Endodermal cell (in vitro differentiated cells): ENCODE results near the gene LRSAM1. TPM values are rescaled to one million over a fixed set of nuclear protein-coding genes. Genes with fewer than 3 reads are reported as not detected.
"Not testable (repeated sequence)": the region's sequence is repeated elsewhere in the genome, so short reads cannot be mapped to it uniquely, and the experiment has no call there.

Experiments
- DNase-seq: peaks from one replicate; pipeline ENCODE4 v3.0.0-alpha.2; 2017
- H3K27ac ChIP-seq: 2 replicates; pipeline ENCODE4 v1.5.1; 2013; ENCODE audit warnings: mild to moderate bottlenecking, low read depth, low read length, moderate library complexity
- H3K27me3 ChIP-seq: 2 replicates; pipeline ENCODE4 v1.6.1; 2013; ENCODE audit warnings: mild to moderate bottlenecking, low read length, moderate library complexity; ENCODE audit not compliant: insufficient read depth, control insufficient read depth, poor library complexity, severe bottlenecking
- H3K36me3 ChIP-seq: 2 replicates; pipeline ENCODE4 v1.7.0; 2013; ENCODE audit warnings: mild to moderate bottlenecking, low read length, moderate library complexity; ENCODE audit not compliant: control insufficient read depth, insufficient read depth
- H3K4me1 ChIP-seq: one replicate; pipeline ENCODE4 v1.7.0; 2013; ENCODE audit warnings: low read length; ENCODE audit not compliant: control insufficient read depth, insufficient read depth
- H3K4me3 ChIP-seq: 2 replicates; pipeline ENCODE4 v1.5.1; 2013; ENCODE audit warnings: mild to moderate bottlenecking, low read length, moderate library complexity
- H3K9ac ChIP-seq: 2 replicates; pipeline ENCODE4 v1.6.1; 2013; ENCODE audit warnings: mild to moderate bottlenecking, low read length, moderate library complexity; ENCODE audit not compliant: poor library complexity, severe bottlenecking; ENCODE audit errors: extremely low read depth
- H3K9me3 ChIP-seq: 2 replicates; pipeline ENCODE4 v1.6.1; 2013; ENCODE audit warnings: mild to moderate bottlenecking, low read length, moderate library complexity; ENCODE audit not compliant: control insufficient read depth
- H3K27ac Mint-ChIP-seq: 2 replicates; pipeline ENCODE4 v1.8.0; 2020; ENCODE audit warnings: mixed read lengths
- H3K27me3 Mint-ChIP-seq: 2 replicates; pipeline ENCODE4 v1.8.0; 2021; ENCODE audit warnings: mild to moderate bottlenecking, mixed read lengths; ENCODE audit not compliant: insufficient read depth
- H3K36me3 Mint-ChIP-seq: 2 replicates; pipeline ENCODE4 v1.8.0; 2020; ENCODE audit warnings: low read depth, mixed read lengths
- H3K4me1 Mint-ChIP-seq: 2 replicates; pipeline ENCODE4 v1.8.0; 2020; ENCODE audit warnings: mixed read lengths
- H3K4me3 Mint-ChIP-seq: 2 replicates; pipeline ENCODE4 v1.8.0; 2020; ENCODE audit warnings: mild to moderate bottlenecking, moderate library complexity, mixed read lengths
- H3K9me3 Mint-ChIP-seq: 2 replicates; pipeline ENCODE4 v1.8.0; 2020; ENCODE audit warnings: mild to moderate bottlenecking, mixed read lengths
- CTCF ChIP-seq: fragments of 200-600 bp; sonication (generic); conservative IDR thresholded peaks from 2 replicates; pipeline ENCODE4 v1.5.0; 2021; ENCODE audit warnings: antibody characterized with exemption, mild to moderate bottlenecking
- WGBS, 2 experiments: methylation state at CpG; one replicate each; pipeline versions ENCODE4 v1.1.5 to v1.1.7; 2013; ENCODE audit warnings: missing lambda C conversion rate in 2 of 2, mixed read lengths in 1 of 2; ENCODE audit not compliant: insufficient coverage in 1 of 2, insufficient read length in 1 of 2; 5-methylcytosine and 5-hydroxymethylcytosine counted together
- total RNA-seq, 2 donors: library from RNA; stranded (reverse); fragmentation: NEBNext Ultra II Directional in 1 of 2; extraction: Animal tissue kit (Norgen Biotek cat#: 25700) in 1 of 2; gene quantifications; 2 replicates in 1 of 2; 3 replicates in 1 of 2; pipeline ENCODE4 v1.2.1, GENCODE V29; 2021

Gene LRSAM1
- total RNA-seq, 2 donors from 2014 or later: 18.4 to 19.8 TPM

DNA sequence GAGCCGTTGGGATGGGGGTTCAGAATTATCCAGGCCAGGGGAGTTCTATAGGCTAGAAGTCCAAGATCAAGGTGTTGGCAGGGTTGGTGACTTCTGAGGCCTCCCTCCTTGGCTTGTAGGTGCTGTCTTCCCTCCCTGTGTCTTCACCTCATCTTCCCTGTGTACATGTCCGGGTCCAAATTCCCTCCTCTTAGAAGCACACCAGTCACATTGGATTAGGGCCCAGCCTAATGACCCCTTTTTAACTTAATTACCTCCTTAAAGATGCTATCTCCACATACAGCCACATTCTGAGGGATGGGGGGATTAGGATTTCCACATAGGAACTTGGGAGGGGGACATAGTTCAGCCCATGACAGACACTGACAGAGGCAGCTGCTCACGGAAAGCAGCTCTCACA is 12.1 kb downstream of the LRSAM1 start:
- no peak overlapping the region for H3K9ac ChIP-seq
- TF ChIP-seq CTCF: no peak
- H3K9me3 ChIP-seq: no peaks in the 10 kb centered on the region
- Mint-ChIP-seq H3K36me3 (peaks cover 54% of the 10 kb centered on the region), H3K9me3 (no peaks in the 10 kb centered on the region), H3K4me3 (no peak overlapping the region), H3K4me1 (no peaks in the 10 kb centered on the region), H3K27ac (no peak overlapping the region), H3K27me3 (no peaks in the 10 kb centered on the region)
- no peak for DNase-seq
- no peak overlapping the region for H3K27ac ChIP-seq
- no peak overlapping the region for H3K4me3 ChIP-seq
- peaks cover 46% of the 10 kb centered on the region for H3K36me3 ChIP-seq
- no peaks in the 10 kb centered on the region for H3K4me1 ChIP-seq
- 83 to 86% methylated on average over 3 of the region's 3 CpGs for WGBS, 2 experiments
- no peaks in the 10 kb centered on the region for H3K27me3 ChIP-seq

DNA sequence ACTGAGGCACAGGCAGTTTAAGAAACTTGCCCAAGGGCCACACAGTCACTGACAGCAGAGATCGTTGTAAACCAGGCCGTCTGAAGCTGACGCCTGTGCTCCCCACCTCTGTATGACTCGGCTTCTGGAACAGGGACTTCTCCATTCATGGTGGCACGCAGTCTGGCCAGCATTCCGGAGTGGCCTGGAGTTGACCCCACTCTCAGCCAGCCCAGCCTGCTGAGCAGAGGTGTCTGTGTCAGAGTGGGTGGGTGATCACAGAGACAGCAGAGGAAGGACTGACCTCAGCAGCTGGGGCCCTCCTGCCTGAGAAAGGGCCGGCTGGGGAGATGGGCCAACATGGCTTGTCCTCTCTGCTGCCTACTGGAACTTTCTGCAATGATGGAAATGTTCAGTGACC is 12.6 kb downstream of the LRSAM1 start:
- Mint-ChIP-seq H3K36me3 (peaks cover 54% of the 10 kb centered on the region), H3K4me1 (no peaks in the 10 kb centered on the region), H3K4me3 (no peak overlapping the region), H3K27me3 (no peaks in the 10 kb centered on the region), H3K27ac (no peak overlapping the region), H3K9me3 (no peaks in the 10 kb centered on the region)
- WGBS, 2 experiments: 92 to 93% methylated on average over 5 to 7 of the region's 7 CpGs
- Histone ChIP-seq H3K27ac (no peak overlapping the region), H3K27me3 (no peaks in the 10 kb centered on the region), H3K9ac (no peak overlapping the region), H3K4me3 (no peak overlapping the region), H3K36me3 (peaks cover 45% of the 10 kb centered on the region), H3K9me3 (no peaks in the 10 kb centered on the region), H3K4me1 (no peaks in the 10 kb centered on the region)
- DNase-seq: no peak
- no peak for TF ChIP-seq CTCF

- H3K9me3 Mint-ChIP-seq, H3K4me1 Mint-ChIP-seq, H3K4me3 ChIP-seq, H3K9ac ChIP-seq, H3K9me3 ChIP-seq, H3K4me3 Mint-ChIP-seq, H3K4me1 ChIP-seq, H3K27ac ChIP-seq, H3K27me3 ChIP-seq, DNase-seq, H3K27me3 Mint-ChIP-seq, H3K27ac Mint-ChIP-seq: not testable (repeated sequence)
- WGBS, 2 experiments: 95% methylated on average over 5 of the region's 5 CpGs; no CpG with 5 or more reads in 1 of the 2 experiments
- peaks cover 32% of the 10 kb centered on the region for H3K36me3 ChIP-seq
- H3K36me3 Mint-ChIP-seq: peaks cover 54% of the 10 kb centered on the region
Measured at GRCh38 chr9:127466407-127466917, 15.2 kb downstream of the LRSAM1 start.

DNA sequence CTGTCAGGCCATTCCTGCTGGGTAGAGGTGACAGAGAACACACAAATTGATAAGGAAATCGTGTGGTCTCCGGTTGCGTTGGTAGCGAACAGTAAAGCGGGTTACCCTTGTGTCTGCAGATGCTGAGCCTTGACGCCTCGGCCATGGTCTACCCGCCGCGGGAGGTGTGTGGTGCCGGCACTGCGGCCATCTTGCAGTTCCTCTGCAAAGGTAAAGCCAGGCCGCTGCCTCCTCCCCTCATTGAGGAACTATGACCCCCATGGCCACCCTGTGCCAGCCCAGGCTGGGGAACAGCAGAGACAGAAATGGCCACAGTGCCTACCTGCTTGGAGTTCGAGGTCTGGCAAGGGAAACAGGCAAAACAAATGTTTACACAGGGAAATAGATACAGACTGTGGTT is 16.3 kb downstream of the LRSAM1 start:
- Mint-ChIP-seq H3K4me3 (no peak overlapping the region), H3K36me3 (peaks cover 44% of the 10 kb centered on the region), H3K4me1 (no peaks in the 10 kb centered on the region), H3K27ac (no peak overlapping the region), H3K9me3 (no peaks in the 10 kb centered on the region), H3K27me3 (no peaks in the 10 kb centered on the region)
- TF ChIP-seq CTCF: no peak
- Histone ChIP-seq H3K27ac (no peak overlapping the region), H3K36me3 (peaks cover 22% of the 10 kb centered on the region), H3K27me3 (no peaks in the 10 kb centered on the region), H3K9me3 (no peaks in the 10 kb centered on the region), H3K4me1 (no peaks in the 10 kb centered on the region), H3K4me3 (no peak overlapping the region), H3K9ac (no peak overlapping the region)
- no peak for DNase-seq
- 97 to 98% methylated on average over 14 of the region's 14 CpGs for WGBS, 2 experiments
